HCT116 (cell line): ENCODE data around the gene ERGIC1. TPM values are rescaled to one million over a fixed set of nuclear protein-coding genes. Genes with fewer than 3 reads are reported as not detected.

Source experiments
- ATAC-seq: fragments of 200-7000 bp; cut with Tn5 transposase; 2 replicates; pipeline ENCODE4 v1.9.1; 2020; ENCODE audit warnings: mild to moderate bottlenecking, moderate library complexity
- BruUV-seq: library from RNA; stranded (reverse); fragments of 400-500 nt; replicated peaks from 2 replicates; lab custom pipeline; 2021; lab: Mats Ljungman, UMichigan
- CTCF ChIA-PET: fragments of 300-600 bp; sonication (Branson Sonifier 250); formaldehyde crosslinking; loops from one replicate; lab custom pipeline; 2021; ENCODE audit warnings: antibody characterized with exemption; lab: Charles Lee
- POLR2A ChIA-PET: fragments of 300-600, 350-600 bp; sonication (Branson Sonifier 250); formaldehyde crosslinking; loops from one replicate; lab custom pipeline; 2021; ENCODE audit warnings: antibody characterized with exemption; lab: Charles Lee
- RAD21 ChIA-PET, 2 experiments: fragments of 300-600 bp; sonication (Branson Sonifier 250); formaldehyde crosslinking; loops; one replicate each; lab custom pipeline; 2023; ENCODE audit warnings: low total read pairs in 2 of 2; ENCODE audit not compliant: uncharacterized antibody in 2 of 2, unreplicated experiment in 2 of 2, low non-redundant PET in 1 of 2; lab: Charles Lee
- DNase-seq: peaks from one replicate; pipeline ENCODE4 v3.0.0-alpha.2; 2010; ENCODE audit warnings: low read depth, low spot score
- H2AFZ ChIP-seq: fragments of 200-600 bp; shearing (Covaris generic), sonication (generic); 2 replicates; pipeline ENCODE4 v1.6.1; 2017; ENCODE audit warnings: low read depth, mixed run types, mixed read lengths, antibody characterized with exemption, low read length; ENCODE audit not compliant: poor library complexity, severe bottlenecking
- H3K27ac ChIP-seq: 2 replicates; pipeline ENCODE4 v1.5.1; 2012; ENCODE audit warnings: low read depth, low read length
- H3K27me3 ChIP-seq: fragments of 200-600 bp; sonication (generic); 2 replicates; pipeline ENCODE4 v1.6.1; 2016; ENCODE audit warnings: mixed run types, low read length, mixed read lengths; ENCODE audit not compliant: insufficient read depth
- H3K36me3 ChIP-seq, 2 experiments: fragments of 200-500 bp in 1 of 2; fragments of 200-600 bp in 1 of 2; sonication (Bioruptor generic) in 1 of 2; sonication (generic) in 1 of 2; 2 replicates each; pipeline versions ENCODE4 v1.5.1 to v1.6.1; 2014 to 2016; ENCODE audit warnings: low read length in 2 of 2, inconsistent platforms in 1 of 2, mixed read lengths in 1 of 2, mixed run types in 1 of 2; ENCODE audit not compliant: insufficient read depth in 2 of 2, control insufficient read depth in 1 of 2
- H3K4me1 ChIP-seq, 2 experiments: fragments of 200-600 bp in 1 of 2; sonication (generic) in 1 of 2; 2 replicates each; pipeline versions ENCODE4 v1.5.1 to v1.6.1; 2012 to 2017; ENCODE audit warnings: low read length in 2 of 2, inconsistent platforms in 1 of 2, mild to moderate bottlenecking in 1 of 2, mixed read lengths in 1 of 2, mixed run types in 1 of 2, moderate library complexity in 1 of 2; ENCODE audit not compliant: insufficient read depth in 2 of 2, control insufficient read depth in 1 of 2
- H3K4me2 ChIP-seq: fragments of 200-600 bp; sonication (generic); 2 replicates; pipeline ENCODE4 v1.6.1; 2017; ENCODE audit warnings: mixed run types, low read length, mixed read lengths
- H3K4me3 ChIP-seq, 2 experiments: fragments of 200-600 bp in 1 of 2; sonication (generic) in 1 of 2; replicated peaks in 1 of 2; 2 replicates each; pipeline ENCODE4 v1.5.1; 2011 to 2016; ENCODE audit warnings: low read length in 2 of 2, control low read depth in 1 of 2, low read depth in 1 of 2, mild to moderate bottlenecking in 1 of 2, mixed read lengths in 1 of 2, mixed run types in 1 of 2
- H3K79me2 ChIP-seq: fragments of 200-600 bp; sonication (generic); 2 replicates; pipeline ENCODE4 v1.6.1; 2017; ENCODE audit warnings: mild to moderate bottlenecking, mixed run types, low read length, moderate library complexity, mixed read lengths; ENCODE audit not compliant: insufficient read depth
- H3K9ac ChIP-seq: fragments of 200-600 bp; sonication (generic); 2 replicates; pipeline ENCODE4 v1.6.1; 2016; ENCODE audit warnings: low read length, mixed read lengths
- H3K9me2 ChIP-seq: fragments of 200-600 bp; sonication (generic), shearing (Covaris generic); 2 replicates; pipeline ENCODE4 v1.6.1; 2017; ENCODE audit warnings: mixed run types, mild to moderate bottlenecking, moderate library complexity; ENCODE audit not compliant: insufficient read depth
- H3K9me3 ChIP-seq, 2 experiments: fragments of 200-500 bp in 1 of 2; fragments of 200-600 bp in 1 of 2; sonication (Bioruptor generic) in 1 of 2; sonication (generic) in 1 of 2; 2 replicates each; pipeline ENCODE4 v1.6.1; 2014 to 2017; ENCODE audit warnings: low read length in 2 of 2, mixed read lengths in 2 of 2, inconsistent platforms in 1 of 2, low read depth in 1 of 2, mild to moderate bottlenecking in 1 of 2, mixed run types in 1 of 2, moderate library complexity in 1 of 2; ENCODE audit not compliant: control insufficient read depth in 1 of 2, insufficient read depth in 1 of 2
- H4K20me1 ChIP-seq: fragments of 200-600 bp; sonication (generic), shearing (Covaris generic); 2 replicates; pipeline ENCODE4 v1.6.1; 2017; ENCODE audit warnings: mixed run types, mild to moderate bottlenecking, moderate library complexity; ENCODE audit not compliant: insufficient read depth
- CTCF ChIP-seq, 3 experiments: fragments of 200-600 bp in 1 of 3; sonication (generic) in 1 of 3; IDR thresholded peaks in 2 of 3; conservative IDR thresholded peaks in 1 of 3; 2 replicates each; pipeline ENCODE4 v1.5.1; 2012 to 2017; ENCODE audit warnings: low read depth in 2 of 3, low read length in 2 of 3, antibody characterized with exemption in 1 of 3, borderline replicate concordance in 1 of 3, control low read depth in 1 of 3, mild to moderate bottlenecking in 1 of 3, mixed read lengths in 1 of 3, mixed run types in 1 of 3, moderate library complexity in 1 of 3; ENCODE audit not compliant: insufficient read depth in 1 of 3
- ELF1 ChIP-seq: IDR thresholded peaks from 2 replicates; pipeline ENCODE4 v1.6.1; 2012; ENCODE audit warnings: low read depth, borderline replicate concordance
- JUND ChIP-seq: IDR thresholded peaks from 2 replicates; pipeline ENCODE4 v1.6.1; 2012
- REST ChIP-seq: IDR thresholded peaks from 2 replicates; pipeline ENCODE4 v1.6.1; 2012; ENCODE audit warnings: low read depth
- intact Hi-C: fragments of 100-400 bp; cut with micrococcal nuclease; formaldehyde crosslinking; loops from 2 replicates; pipeline ENCODE4 v1.10.0; 2022
- total RNA-seq: library from RNA; stranded (reverse); gene quantifications from one replicate; pipeline ENCODE4 v1.2.1, GENCODE V29; 2021; ENCODE audit not compliant: unreplicated experiment
- TF ChIP-seq, protein P1 (sequence below): IDR thresholded peaks from 2 replicates; pipeline ENCODE4 v1.6.1; 2012

Gene ERGIC1
- total RNA-seq, 1 experiment from 2014 or later: 73.3 TPM

DNA sequence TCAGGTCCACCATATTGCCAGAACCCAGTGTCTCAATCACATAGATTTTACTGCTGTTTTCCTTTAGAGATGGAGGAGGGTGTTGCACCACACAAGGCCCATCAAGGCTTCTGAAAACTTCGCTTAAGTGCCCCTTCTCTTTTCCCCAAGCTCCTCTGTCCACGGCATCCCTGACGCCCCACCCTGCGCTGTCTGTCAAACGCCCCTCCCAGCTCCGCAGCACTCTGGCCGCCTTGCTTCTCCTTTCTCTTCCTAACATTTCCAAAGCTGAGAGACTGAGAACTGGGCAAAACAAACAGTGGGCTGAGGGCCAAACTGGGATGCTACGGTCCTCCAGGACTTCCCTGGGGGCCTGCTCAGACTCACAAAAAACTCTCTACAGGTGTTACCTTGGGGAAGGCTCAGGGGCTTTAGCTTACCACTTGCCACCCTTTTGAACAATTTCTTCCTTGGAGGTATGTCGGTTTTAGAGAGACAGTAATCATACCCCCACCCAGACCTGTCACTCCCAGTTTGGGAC lies 28.3 kb upstream of the ERGIC1 start:
- no peaks in the 10 kb centered on the region for H3K36me3 ChIP-seq
- H4K20me1 ChIP-seq: no peaks in the 10 kb centered on the region
- H2AFZ ChIP-seq: no peak overlapping the region
- no TSS peak for BruUV-seq
- no peak overlapping the region for H3K4me3 ChIP-seq
- intact Hi-C loops: no loop called here
- H3K9me3 ChIP-seq: 0 out of 4 replicates have a peak, but pooled peaks cover 0 to 5% of the 10 kb centered on the region in 2 experiments
- H3K27ac ChIP-seq: no peak overlapping the region
- TF ChIP-seq CTCF (IDR thresholded peaks at IDR 0.05 in 2 of 3, conservative IDR thresholded peaks at IDR 0.05 in 1 of 3; ENCODE audit: borderline replicate concordance in 1 of 3, insufficient read depth in 1 of 3, low read depth in 2 of 3, low read length in 2 of 3): no peak
- TF ChIP-seq, protein P1, sequence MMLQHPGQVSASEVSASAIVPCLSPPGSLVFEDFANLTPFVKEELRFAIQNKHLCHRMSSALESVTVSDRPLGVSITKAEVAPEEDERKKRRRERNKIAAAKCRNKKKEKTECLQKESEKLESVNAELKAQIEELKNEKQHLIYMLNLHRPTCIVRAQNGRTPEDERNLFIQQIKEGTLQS: no peak
- no peak for TF ChIP-seq REST
- no peak for TF ChIP-seq JUND
- TF ChIP-seq ELF1: no peak
- TF ChIP-seq, all 23 proteins: peak for 0
- H3K9me2 ChIP-seq: no peaks in the 10 kb centered on the region
- ATAC-seq (no peak), DNase-seq (no peak)
- ChIA-PET CTCF (no interaction called here), POLR2A (no interaction called here), RAD21 (no interaction called here)
- H3K27me3 ChIP-seq: no peaks in the 10 kb centered on the region
- no peak overlapping the region for H3K4me2 ChIP-seq
- H3K79me2 ChIP-seq: no peaks in the 10 kb centered on the region
- H3K9ac ChIP-seq: no peak overlapping the region
- peaks cover 28 to 43% of the 10 kb centered on the region in 2 experiments for H3K4me1 ChIP-seq
